NCI-H446 (cell line): Measurements from ENCODE around the gene LIF.
A peak's percentile ranks its signal among the peaks of the same experiment; 100 is the strongest.

Experiments used
- DNase-seq, 2 experiments: peaks; one replicate each; lab custom pipeline; 2025; lab: John Stamatoyannopoulos, UW

LIF gene

GRCh38 chr22:30263883-30264282, 17.3 kb upstream of the LIF start:
- DNase-seq, result no peak

- DNase-seq, result peak; percentile 50 to 84
Observed at GRCh38 chr22:30262917-30263741, 16.6 kb upstream of the LIF start.

GRCh38 chr22:30262112-30262511, 15.6 kb upstream of the LIF start:
- no peak for DNase-seq

- DNase-seq, result no peak
Observed at GRCh38 chr22:30261134-30261533, 14.6 kb upstream of the LIF start.

- DNase-seq, result no peak
Observed at GRCh38 chr22:30260682-30261081, 14.1 kb upstream of the LIF start.

- no peak for DNase-seq
Observed at GRCh38 chr22:30260276-30260675, 13.7 kb upstream of the LIF start.

GRCh38 chr22:30254314-30254713, 7.8 kb upstream of the LIF start:
- DNase-seq, result no peak

- peak in 1 of 2 experiments; percentile 36 for DNase-seq
Observed at GRCh38 chr22:30253205-30253852, 6.8 kb upstream of the LIF start.

- DNase-seq, result no peak
Observed at GRCh38 chr22:30252411-30253204, 6.0 kb upstream of the LIF start.

GRCh38 chr22:30251711-30252110, 5.2 kb upstream of the LIF start:
- DNase-seq, result no peak

- DNase-seq, result no peak
Observed at GRCh38 chr22:30250661-30251267, 4.2 kb upstream of the LIF start.

- DNase-seq, result no peak
Observed at GRCh38 chr22:30250039-30250565, 3.5 kb upstream of the LIF start.

- DNase-seq, result no peak
Observed at GRCh38 chr22:30249049-30250038, 2.8 kb upstream of the LIF start.

- DNase-seq, result no peak
Observed at GRCh38 chr22:30248484-30248883, 1.9 kb upstream of the LIF start.

- DNase-seq, result no peak
Observed at GRCh38 chr22:30247974-30248373, 1.4 kb upstream of the LIF start.

- DNase-seq, result no peak
Observed at GRCh38 chr22:30247561-30247960, 1.0 kb upstream of the LIF start.

- DNase-seq, result no peak
Observed at GRCh38 chr22:30246814-30247376, 336 bp upstream of the LIF start.

- no peak for DNase-seq
Observed at GRCh38 chr22:30245181-30245984, 1.2 kb downstream of the LIF start.

- no peak for DNase-seq
Observed at GRCh38 chr22:30244641-30245040, 1.9 kb downstream of the LIF start.

GRCh38 chr22:30244066-30244465, 2.5 kb downstream of the LIF start:
- no peak for DNase-seq
